ENCODE results near the gene SERPINA9.
"Not testable (repeated sequence)": the region's sequence is repeated elsewhere in the genome, so short reads cannot be mapped to it uniquely, and the experiment has no call there.

The SERPINA9 gene

GRCh38 chr14:94476023-94476422, at the start of gene SERPINA9:
Gene SERPINA9, minus strand, starts transcription at chr14:94476197. Its CDS starts 6,357 bp downstream, at chr14:94469840.
- DNase-seq (ENCODE audit: low read depth) = no peak

- DNase-seq (ENCODE audit: low read depth) = no peak
These were observed 48.1 kb upstream of the SERPINA9 start for GRCh38 chr14:94524093-94524492.

- no peak for DNase-seq (ENCODE audit: low read depth)
These were observed 47.3 kb upstream of the SERPINA9 start for GRCh38 chr14:94523265-94523664.

GRCh38 chr14:94522115-94522724, 46.2 kb upstream of the SERPINA9 start:
- no peak for DNase-seq (ENCODE audit: low read depth)

- no peak for DNase-seq (ENCODE audit: low read depth)
These were observed 45.5 kb upstream of the SERPINA9 start for GRCh38 chr14:94521375-94522114.

- no peak for DNase-seq (ENCODE audit: low read depth)
These were observed 41.8 kb upstream of the SERPINA9 start for GRCh38 chr14:94517641-94518257.

- DNase-seq (ENCODE audit: low read depth) = no peak
These were observed 41.2 kb upstream of the SERPINA9 start for GRCh38 chr14:94517248-94517640.

- no peak for DNase-seq (ENCODE audit: low read depth)
These were observed 39.9 kb upstream of the SERPINA9 start for GRCh38 chr14:94515856-94516255.

GRCh38 chr14:94515426-94515825, 39.4 kb upstream of the SERPINA9 start:
- DNase-seq (ENCODE audit: low read depth) = no peak

- no peak for DNase-seq (ENCODE audit: low read depth)
These were observed 38.4 kb upstream of the SERPINA9 start for GRCh38 chr14:94514351-94514750.

- not testable (repeated sequence) for DNase-seq (ENCODE audit: low read depth)
These were observed 34.5 kb upstream of the SERPINA9 start for GRCh38 chr14:94510481-94510880.

GRCh38 chr14:94509356-94509755, 33.4 kb upstream of the SERPINA9 start, which contains the start of gene SERPINA12:
Gene SERPINA12, minus strand, starts transcription at chr14:94509469. Its CDS starts 11,072 bp downstream, at chr14:94498397.
- no peak for DNase-seq (ENCODE audit: low read depth)

- DNase-seq (ENCODE audit: low read depth) = no peak
These were observed 29.6 kb upstream of the SERPINA9 start for GRCh38 chr14:94505641-94506040.

GRCh38 chr14:94505206-94505605, 29.2 kb upstream of the SERPINA9 start:
- DNase-seq (ENCODE audit: low read depth) = no peak

- DNase-seq (ENCODE audit: low read depth) = no peak
These were observed 25.9 kb upstream of the SERPINA9 start for GRCh38 chr14:94501588-94502516.

GRCh38 chr14:94500264-94500663, 24.3 kb upstream of the SERPINA9 start:
- no peak for DNase-seq (ENCODE audit: low read depth)

- no peak for DNase-seq (ENCODE audit: low read depth)
These were observed 23.7 kb upstream of the SERPINA9 start for GRCh38 chr14:94499673-94500072.

- DNase-seq (ENCODE audit: low read depth) = no peak
These were observed 22.2 kb upstream of the SERPINA9 start for GRCh38 chr14:94498215-94498614.

- no peak for DNase-seq (ENCODE audit: low read depth)
These were observed 18.1 kb upstream of the SERPINA9 start for GRCh38 chr14:94494085-94494484.

- DNase-seq (ENCODE audit: low read depth) = no peak
These were observed 15.5 kb upstream of the SERPINA9 start for GRCh38 chr14:94491511-94491910.

GRCh38 chr14:94489336-94489735, 13.3 kb upstream of the SERPINA9 start:
- DNase-seq (ENCODE audit: low read depth) = no peak

GRCh38 chr14:94486883-94487282, 10.9 kb upstream of the SERPINA9 start:
- no peak for DNase-seq (ENCODE audit: low read depth)
